Measurements from ENCODE around the gene SLC7A7.
A peak's percentile ranks its signal among the peaks of the same experiment; 100 is the strongest.

SLC7A7 gene

GRCh38 chr14:22852940-22853767, 37.9 kb upstream of the SLC7A7 start (continued):
- TF ChIP-seq ZNF623 (tag by site-specific recombination; IDR thresholded peaks at IDR 0.05) = peak; percentile 13; the same call in 1 of the 2 replicates
- TF ChIP-seq ZNF121 (tag by site-specific recombination; IDR thresholded peaks at IDR 0.05) = no peak
- no peak for TF ChIP-seq ZNF585B (tag by site-specific recombination; IDR thresholded peaks at IDR 0.05)
- TF ChIP-seq ZSCAN18 (tag by site-specific recombination; IDR thresholded peaks at IDR 0.05) = no peak
- TF ChIP-seq ZSCAN16 (tag by site-specific recombination; IDR thresholded peaks at IDR 0.05) = no peak
- no peak for TF ChIP-seq ZXDB (tag by site-specific recombination; IDR thresholded peaks at IDR 0.05)
- TF ChIP-seq ZNF670 (tag by site-specific recombination; IDR thresholded peaks at IDR 0.05; ENCODE audit: low read depth) = no peak
- no peak for TF ChIP-seq GFI1B (tag by site-specific recombination; IDR thresholded peaks at IDR 0.05)
- TF ChIP-seq, protein P1, sequence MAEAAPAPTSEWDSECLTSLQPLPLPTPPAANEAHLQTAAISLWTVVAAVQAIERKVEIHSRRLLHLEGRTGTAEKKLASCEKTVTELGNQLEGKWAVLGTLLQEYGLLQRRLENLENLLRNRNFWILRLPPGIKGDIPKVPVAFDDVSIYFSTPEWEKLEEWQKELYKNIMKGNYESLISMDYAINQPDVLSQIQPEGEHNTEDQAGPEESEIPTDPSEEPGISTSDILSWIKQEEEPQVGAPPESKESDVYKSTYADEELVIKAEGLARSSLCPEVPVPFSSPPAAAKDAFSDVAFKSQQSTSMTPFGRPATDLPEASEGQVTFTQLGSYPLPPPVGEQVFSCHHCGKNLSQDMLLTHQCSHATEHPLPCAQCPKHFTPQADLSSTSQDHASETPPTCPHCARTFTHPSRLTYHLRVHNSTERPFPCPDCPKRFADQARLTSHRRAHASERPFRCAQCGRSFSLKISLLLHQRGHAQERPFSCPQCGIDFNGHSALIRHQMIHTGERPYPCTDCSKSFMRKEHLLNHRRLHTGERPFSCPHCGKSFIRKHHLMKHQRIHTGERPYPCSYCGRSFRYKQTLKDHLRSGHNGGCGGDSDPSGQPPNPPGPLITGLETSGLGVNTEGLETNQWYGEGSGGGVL (tag by site-specific recombination; IDR thresholded peaks at IDR 0.05) = 0 out of 2 replicates have a peak, but pooled peaks have one; percentile 34
- TF ChIP-seq ZNF148 (tag by site-specific recombination; IDR thresholded peaks at IDR 0.05; ENCODE audit: borderline replicate concordance) = no peak
- no peak for TF ChIP-seq KLF7 (tag by site-specific recombination; IDR thresholded peaks at IDR 0.05; ENCODE audit: borderline replicate concordance)
- TF ChIP-seq AEBP2 (tag by site-specific recombination; IDR thresholded peaks at IDR 0.05; ENCODE audit: borderline replicate concordance) = no peak
- TF ChIP-seq ZNF311 (tag by site-specific recombination; IDR thresholded peaks at IDR 0.05; ENCODE audit: borderline replicate concordance) = no peak
- no peak for TF ChIP-seq ZNF768 (tag by site-specific recombination; IDR thresholded peaks at IDR 0.05)
- TF ChIP-seq ZNF292 (tag by site-specific recombination; IDR thresholded peaks at IDR 0.05; ENCODE audit: borderline replicate concordance, low read depth) = no peak
- no peak for TF ChIP-seq ZNF426 (tag by site-specific recombination; IDR thresholded peaks at IDR 0.05)
- TF ChIP-seq ZNF654 (tag by site-specific recombination; IDR thresholded peaks at IDR 0.05; ENCODE audit: low read depth) = peak; percentile 75
- TF ChIP-seq, protein P2, sequence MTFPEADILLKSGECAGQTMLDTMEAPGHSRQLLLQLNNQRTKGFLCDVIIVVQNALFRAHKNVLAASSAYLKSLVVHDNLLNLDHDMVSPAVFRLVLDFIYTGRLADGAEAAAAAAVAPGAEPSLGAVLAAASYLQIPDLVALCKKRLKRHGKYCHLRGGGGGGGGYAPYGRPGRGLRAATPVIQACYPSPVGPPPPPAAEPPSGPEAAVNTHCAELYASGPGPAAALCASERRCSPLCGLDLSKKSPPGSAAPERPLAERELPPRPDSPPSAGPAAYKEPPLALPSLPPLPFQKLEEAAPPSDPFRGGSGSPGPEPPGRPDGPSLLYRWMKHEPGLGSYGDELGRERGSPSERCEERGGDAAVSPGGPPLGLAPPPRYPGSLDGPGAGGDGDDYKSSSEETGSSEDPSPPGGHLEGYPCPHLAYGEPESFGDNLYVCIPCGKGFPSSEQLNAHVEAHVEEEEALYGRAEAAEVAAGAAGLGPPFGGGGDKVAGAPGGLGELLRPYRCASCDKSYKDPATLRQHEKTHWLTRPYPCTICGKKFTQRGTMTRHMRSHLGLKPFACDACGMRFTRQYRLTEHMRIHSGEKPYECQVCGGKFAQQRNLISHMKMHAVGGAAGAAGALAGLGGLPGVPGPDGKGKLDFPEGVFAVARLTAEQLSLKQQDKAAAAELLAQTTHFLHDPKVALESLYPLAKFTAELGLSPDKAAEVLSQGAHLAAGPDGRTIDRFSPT (tag by site-specific recombination; IDR thresholded peaks at IDR 0.05) = peak; percentile 89
- peak; percentile 77 for TF ChIP-seq ZFHX2 (tag by site-specific recombination; conservative IDR thresholded peaks at IDR 0.05)
- peak; percentile 43; the same call in 1 of the 2 replicates for TF ChIP-seq ZSCAN30 (tag by site-specific recombination; IDR thresholded peaks at IDR 0.05)
- no peak for TF ChIP-seq ZNF266 (tag by site-specific recombination; IDR thresholded peaks at IDR 0.05; ENCODE audit: low read depth)
- TF ChIP-seq, protein P3, sequence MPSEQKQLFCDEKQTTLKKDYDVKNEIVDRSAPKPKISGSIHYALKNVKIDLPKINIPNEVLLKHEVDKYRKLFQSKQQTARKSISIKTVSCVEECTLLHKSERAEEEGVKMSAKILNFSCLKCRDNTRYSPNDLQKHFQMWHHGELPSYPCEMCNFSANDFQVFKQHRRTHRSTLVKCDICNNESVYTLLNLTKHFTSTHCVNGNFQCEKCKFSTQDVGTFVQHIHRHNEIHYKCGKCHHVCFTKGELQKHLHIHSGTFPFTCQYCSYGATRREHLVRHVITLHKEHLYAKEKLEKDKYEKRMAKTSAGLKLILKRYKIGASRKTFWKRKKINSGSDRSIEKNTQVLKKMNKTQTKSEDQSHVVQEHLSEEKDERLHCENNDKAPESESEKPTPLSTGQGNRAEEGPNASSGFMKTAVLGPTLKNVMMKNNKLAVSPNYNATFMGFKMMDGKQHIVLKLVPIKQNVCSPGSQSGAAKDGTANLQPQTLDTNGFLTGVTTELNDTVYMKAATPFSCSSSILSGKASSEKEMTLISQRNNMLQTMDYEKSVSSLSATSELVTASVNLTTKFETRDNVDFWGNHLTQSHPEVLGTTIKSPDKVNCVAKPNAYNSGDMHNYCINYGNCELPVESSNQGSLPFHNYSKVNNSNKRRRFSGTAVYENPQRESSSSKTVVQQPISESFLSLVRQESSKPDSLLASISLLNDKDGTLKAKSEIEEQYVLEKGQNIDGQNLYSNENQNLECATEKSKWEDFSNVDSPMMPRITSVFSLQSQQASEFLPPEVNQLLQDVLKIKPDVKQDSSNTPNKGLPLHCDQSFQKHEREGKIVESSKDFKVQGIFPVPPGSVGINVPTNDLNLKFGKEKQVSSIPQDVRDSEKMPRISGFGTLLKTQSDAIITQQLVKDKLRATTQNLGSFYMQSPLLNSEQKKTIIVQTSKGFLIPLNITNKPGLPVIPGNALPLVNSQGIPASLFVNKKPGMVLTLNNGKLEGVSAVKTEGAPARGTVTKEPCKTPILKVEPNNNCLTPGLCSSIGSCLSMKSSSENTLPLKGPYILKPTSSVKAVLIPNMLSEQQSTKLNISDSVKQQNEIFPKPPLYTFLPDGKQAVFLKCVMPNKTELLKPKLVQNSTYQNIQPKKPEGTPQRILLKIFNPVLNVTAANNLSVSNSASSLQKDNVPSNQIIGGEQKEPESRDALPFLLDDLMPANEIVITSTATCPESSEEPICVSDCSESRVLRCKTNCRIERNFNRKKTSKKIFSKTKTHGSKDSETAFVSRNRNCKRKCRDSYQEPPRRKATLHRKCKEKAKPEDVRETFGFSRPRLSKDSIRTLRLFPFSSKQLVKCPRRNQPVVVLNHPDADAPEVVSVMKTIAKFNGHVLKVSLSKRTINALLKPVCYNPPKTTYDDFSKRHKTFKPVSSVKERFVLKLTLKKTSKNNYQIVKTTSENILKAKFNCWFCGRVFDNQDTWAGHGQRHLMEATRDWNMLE (tag by site-specific recombination; conservative IDR thresholded peaks at IDR 0.05; ENCODE audit: low read depth) = no peak
- no peak for TF ChIP-seq ZNF626 (tag by site-specific recombination; IDR thresholded peaks at IDR 0.05)
- TF ChIP-seq ZNF548 (tag by site-specific recombination; IDR thresholded peaks at IDR 0.05) = no peak
